ENCODE data around the gene UBALD2. TPM values are rescaled to one million over a fixed set of nuclear protein-coding genes. Genes with fewer than 3 reads are reported as not detected.

The UBALD2 gene
- total RNA-seq, 2 donors from 2014 or later: 36.0 to 46.0 TPM

- Histone ChIP-seq H3K4me1 (ENCODE audit: control insufficient read depth, insufficient read depth, low read length) (no peaks in the 10 kb centered on the region), H3K27me3 (ENCODE audit: control insufficient read depth, insufficient read depth, low read length, poor library complexity, severe bottlenecking) (no peaks in the 10 kb centered on the region), H3K36me3 (ENCODE audit: control insufficient read depth, insufficient read depth, low read length) (peaks cover 30% of the 10 kb centered on the region), H3K27ac (ENCODE audit: low read depth, low read length) (no peak overlapping the region), H3K9me3 (ENCODE audit: control insufficient read depth, low read length) (no peaks in the 10 kb centered on the region), H3K4me3 (ENCODE audit: low read length) (no peak overlapping the region), H3K9ac (ENCODE audit: extremely low read depth, low read length, poor library complexity, severe bottlenecking) (no peak overlapping the region)
- no peaks in the 10 kb centered on the region for H3K27me3 Mint-ChIP-seq (ENCODE audit: insufficient read depth)
- WGBS, 2 experiments (ENCODE audit: insufficient coverage in 1 of 2, insufficient read length in 1 of 2): 95 to 97% methylated on average over 38 to 58 of the region's 58 CpGs
- no peak for TF ChIP-seq CTCF (conservative IDR thresholded peaks at IDR 0.05)
- H3K9me3 Mint-ChIP-seq: no peaks in the 10 kb centered on the region
- no peak overlapping the region for H3K4me3 Mint-ChIP-seq
- peaks cover 24% of the 10 kb centered on the region for H3K36me3 Mint-ChIP-seq (ENCODE audit: low read depth)
- peak; percentile 49 for DNase-seq
- H3K4me1 Mint-ChIP-seq: no peaks in the 10 kb centered on the region
- no peak overlapping the region for H3K27ac Mint-ChIP-seq
Observed at GRCh38 chr17:76307299-76307965, 42.3 kb downstream of the UBALD2 start.

GRCh38 chr17:76307966-76308338 lies 42.8 kb downstream of the UBALD2 start, which contains the start of gene QRICH2:
Gene QRICH2, minus strand, starts transcription at chr17:76308276. Its CDS starts 278 bp downstream, at chr17:76307998.
- Histone ChIP-seq H3K4me3 (ENCODE audit: low read length) (no peak within 1 kb of the TSS), H3K27me3 (ENCODE audit: control insufficient read depth, insufficient read depth, low read length, poor library complexity, severe bottlenecking) (no peaks in the 10 kb centered on the region)

GRCh38 chr17:76309461-76309860 lies 44.3 kb downstream of the UBALD2 start:
- peaks cover 38% of the 10 kb centered on the region for H3K36me3 Mint-ChIP-seq (ENCODE audit: low read depth)

More at GRCh38 chr17:76307966-76308338, 42.8 kb downstream of the UBALD2 start, which contains the start of gene QRICH2:
- H3K4me1 Mint-ChIP-seq: no peaks in the 10 kb centered on the region
- no peak within 1 kb of the TSS for H3K9ac ChIP-seq (ENCODE audit: extremely low read depth, low read length, poor library complexity, severe bottlenecking)
- H3K4me3 Mint-ChIP-seq: no peak within 1 kb of the TSS
- H3K36me3 ChIP-seq (ENCODE audit: control insufficient read depth, insufficient read depth, low read length): peaks cover 35% of the 10 kb centered on the region
- no peaks in the 10 kb centered on the region for H3K9me3 Mint-ChIP-seq
- peaks cover 29% of the 10 kb centered on the region for H3K36me3 Mint-ChIP-seq (ENCODE audit: low read depth)
- no peaks in the 10 kb centered on the region for H3K4me1 ChIP-seq (ENCODE audit: control insufficient read depth, insufficient read depth, low read length)
- no peaks in the 10 kb centered on the region for H3K9me3 ChIP-seq (ENCODE audit: control insufficient read depth, low read length)
- no peak for DNase-seq
- no peak for TF ChIP-seq CTCF (conservative IDR thresholded peaks at IDR 0.05)
- no peaks in the 10 kb centered on the region for H3K27me3 Mint-ChIP-seq (ENCODE audit: insufficient read depth)
- no peak within 1 kb of the TSS for H3K27ac ChIP-seq (ENCODE audit: low read depth, low read length)
- H3K27ac Mint-ChIP-seq: no peak within 1 kb of the TSS
- 95 to 96% methylated on average over 27 to 44 of the region's 44 CpGs for WGBS, 2 experiments (ENCODE audit: insufficient coverage in 1 of 2, insufficient read length in 1 of 2)

More at GRCh38 chr17:76309461-76309860, 44.3 kb downstream of the UBALD2 start:
- H3K27ac ChIP-seq (ENCODE audit: low read depth, low read length): no peak overlapping the region
- H3K36me3 ChIP-seq (ENCODE audit: control insufficient read depth, insufficient read depth, low read length): peaks cover 46% of the 10 kb centered on the region
- Mint-ChIP-seq H3K4me3 (no peak overlapping the region), H3K9me3 (no peaks in the 10 kb centered on the region), H3K27ac (no peak overlapping the region), H3K4me1 (no peaks in the 10 kb centered on the region), H3K27me3 (ENCODE audit: insufficient read depth) (no peaks in the 10 kb centered on the region)
- no peaks in the 10 kb centered on the region for H3K9me3 ChIP-seq (ENCODE audit: control insufficient read depth, low read length)
- no peak for TF ChIP-seq CTCF (conservative IDR thresholded peaks at IDR 0.05)
- H3K4me1 ChIP-seq (ENCODE audit: control insufficient read depth, insufficient read depth, low read length): no peaks in the 10 kb centered on the region
- WGBS, 2 experiments (ENCODE audit: insufficient coverage in 1 of 2, insufficient read length in 1 of 2): 94 to 96% methylated on average over 3 to 4 of the region's 4 CpGs
- H3K4me3 ChIP-seq (ENCODE audit: low read length): no peak overlapping the region
- no peaks in the 10 kb centered on the region for H3K27me3 ChIP-seq (ENCODE audit: control insufficient read depth, insufficient read depth, low read length, poor library complexity, severe bottlenecking)
- no peak for DNase-seq
- no peak overlapping the region for H3K9ac ChIP-seq (ENCODE audit: extremely low read depth, low read length, poor library complexity, severe bottlenecking)

All from endodermal cell (in vitro differentiated cells).